ENCODE data around the gene PRICKLE3.

PRICKLE3 gene

DNA sequence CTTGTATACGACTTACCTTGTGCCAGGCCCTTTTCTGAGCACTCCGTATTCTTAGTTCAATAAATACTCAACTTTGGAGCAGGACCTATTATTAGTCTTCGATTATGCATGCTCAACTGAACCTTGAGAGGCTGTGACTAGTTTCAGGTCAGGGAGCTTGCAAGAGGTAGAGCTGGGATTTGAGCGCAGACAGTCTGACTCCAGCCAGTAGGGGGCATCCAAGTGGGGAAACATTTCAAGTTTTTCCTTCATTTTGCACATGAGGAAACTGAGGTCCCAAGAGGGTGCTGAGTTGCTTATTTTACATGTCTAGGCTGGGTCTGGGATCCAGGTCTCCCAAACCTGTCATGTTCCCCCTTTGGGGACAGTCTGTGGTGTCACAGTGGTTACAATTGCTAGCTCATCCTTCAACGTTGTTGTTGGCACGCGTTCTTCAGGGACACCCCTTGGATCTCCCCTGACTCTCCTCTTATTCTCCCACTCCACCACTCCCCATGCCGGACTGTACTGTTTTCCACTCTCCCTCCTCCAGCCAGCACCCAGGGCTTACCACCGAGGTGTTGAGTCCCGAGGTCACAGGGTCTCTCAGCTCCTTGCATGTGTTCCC, 6.7 kb upstream of the PRICKLE3 start:
- Histone ChIP-seq H3F3A (ENCODE audit: low read depth) (no peaks in the 10 kb centered on the region), H3K9ac (ENCODE audit: low read depth, low read length, poor library complexity, severe bottlenecking) (no peak overlapping the region), H3K4me2 (ENCODE audit: low read depth, low read length, poor library complexity, severe bottlenecking) (no peak overlapping the region), H2AFZ (ENCODE audit: low read length) (no peak overlapping the region), H4K20me1 (ENCODE audit: insufficient read depth, low read length, poor library complexity, severe bottlenecking) (no peaks in the 10 kb centered on the region), H3K27me3 (ENCODE audit: insufficient read depth, low read length, poor library complexity, severe bottlenecking) (no peaks in the 10 kb centered on the region), H3K4me3 (ENCODE audit: low read length, poor library complexity, severe bottlenecking) (no peak overlapping the region), H3K79me2 (ENCODE audit: insufficient read depth, low read length) (peaks cover 6% of the 10 kb centered on the region), H3K36me3 (ENCODE audit: insufficient read depth, low read length) (no peaks in the 10 kb centered on the region), H3K4me1 (ENCODE audit: insufficient read depth, low read length, poor library complexity, severe bottlenecking) (peaks cover 7% of the 10 kb centered on the region), H3K9me2 (replicated peaks; ENCODE audit: low read depth, low read length) (no peaks in the 10 kb centered on the region), H3K9me3 (ENCODE audit: insufficient read depth, low read depth, low read length) (no peaks in the 10 kb centered on the region)
- TF ChIP-seq, protein P1, sequence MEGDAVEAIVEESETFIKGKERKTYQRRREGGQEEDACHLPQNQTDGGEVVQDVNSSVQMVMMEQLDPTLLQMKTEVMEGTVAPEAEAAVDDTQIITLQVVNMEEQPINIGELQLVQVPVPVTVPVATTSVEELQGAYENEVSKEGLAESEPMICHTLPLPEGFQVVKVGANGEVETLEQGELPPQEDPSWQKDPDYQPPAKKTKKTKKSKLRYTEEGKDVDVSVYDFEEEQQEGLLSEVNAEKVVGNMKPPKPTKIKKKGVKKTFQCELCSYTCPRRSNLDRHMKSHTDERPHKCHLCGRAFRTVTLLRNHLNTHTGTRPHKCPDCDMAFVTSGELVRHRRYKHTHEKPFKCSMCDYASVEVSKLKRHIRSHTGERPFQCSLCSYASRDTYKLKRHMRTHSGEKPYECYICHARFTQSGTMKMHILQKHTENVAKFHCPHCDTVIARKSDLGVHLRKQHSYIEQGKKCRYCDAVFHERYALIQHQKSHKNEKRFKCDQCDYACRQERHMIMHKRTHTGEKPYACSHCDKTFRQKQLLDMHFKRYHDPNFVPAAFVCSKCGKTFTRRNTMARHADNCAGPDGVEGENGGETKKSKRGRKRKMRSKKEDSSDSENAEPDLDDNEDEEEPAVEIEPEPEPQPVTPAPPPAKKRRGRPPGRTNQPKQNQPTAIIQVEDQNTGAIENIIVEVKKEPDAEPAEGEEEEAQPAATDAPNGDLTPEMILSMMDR (conservative IDR thresholded peaks at IDR 0.05; ENCODE audit: low read length): peak; percentile 68
- TF ChIP-seq EZH2phosphoT487 (IDR thresholded peaks at IDR 0.05; ENCODE audit: borderline replicate concordance): no peak

DNA sequence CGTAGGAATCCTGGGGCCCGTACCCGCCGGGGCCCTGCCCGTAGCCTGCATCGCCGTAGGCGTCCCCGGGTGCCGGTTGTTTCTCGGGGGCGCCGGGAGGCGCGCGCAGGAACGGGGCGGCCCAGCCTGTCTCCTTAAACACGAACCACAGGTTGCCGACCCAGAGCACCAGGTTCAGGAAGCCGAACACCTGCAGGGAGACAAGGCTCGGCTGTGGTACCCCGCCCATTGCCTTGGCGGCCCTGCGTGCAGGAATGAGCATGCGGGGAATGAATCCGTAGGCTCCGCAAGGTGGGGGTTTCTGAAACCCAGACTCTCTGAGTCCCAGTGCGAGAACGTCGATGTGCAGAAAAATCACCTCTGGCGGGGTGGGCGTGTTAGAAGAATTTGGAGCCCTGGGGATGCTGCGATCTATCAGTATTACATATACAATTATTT, 5.4 kb upstream of the PRICKLE3 start:
- H3K27me3 ChIP-seq (ENCODE audit: insufficient read depth, low read length, poor library complexity, severe bottlenecking): no peaks in the 10 kb centered on the region
- TF ChIP-seq, protein P1 (conservative IDR thresholded peaks at IDR 0.05; ENCODE audit: low read length): no peak
- no peaks in the 10 kb centered on the region for H3K9me3 ChIP-seq (ENCODE audit: insufficient read depth, low read depth, low read length)
- no peaks in the 10 kb centered on the region for H3F3A ChIP-seq (ENCODE audit: low read depth)
- no peaks in the 10 kb centered on the region for H3K36me3 ChIP-seq (ENCODE audit: insufficient read depth, low read length)
- H3K9me2 ChIP-seq (replicated peaks; ENCODE audit: low read depth, low read length): no peaks in the 10 kb centered on the region
- peaks cover 6% of the 10 kb centered on the region for H3K79me2 ChIP-seq (ENCODE audit: insufficient read depth, low read length)
- H4K20me1 ChIP-seq (ENCODE audit: insufficient read depth, low read length, poor library complexity, severe bottlenecking): no peaks in the 10 kb centered on the region
- H3K4me3 ChIP-seq (ENCODE audit: low read length, poor library complexity, severe bottlenecking): peak overlapping the region; percentile 83
- H3K4me1 ChIP-seq (ENCODE audit: insufficient read depth, low read length, poor library complexity, severe bottlenecking): peaks cover 9% of the 10 kb centered on the region
- H3K9ac ChIP-seq (ENCODE audit: low read depth, low read length, poor library complexity, severe bottlenecking): peak overlapping the region; percentile 83
- H2AFZ ChIP-seq (ENCODE audit: low read length): 0 out of 2 replicates have a peak overlapping the region, but pooled peaks have one; percentile 2
- peak overlapping the region; percentile 71 for H3K4me2 ChIP-seq (ENCODE audit: low read depth, low read length, poor library complexity, severe bottlenecking)

DNA sequence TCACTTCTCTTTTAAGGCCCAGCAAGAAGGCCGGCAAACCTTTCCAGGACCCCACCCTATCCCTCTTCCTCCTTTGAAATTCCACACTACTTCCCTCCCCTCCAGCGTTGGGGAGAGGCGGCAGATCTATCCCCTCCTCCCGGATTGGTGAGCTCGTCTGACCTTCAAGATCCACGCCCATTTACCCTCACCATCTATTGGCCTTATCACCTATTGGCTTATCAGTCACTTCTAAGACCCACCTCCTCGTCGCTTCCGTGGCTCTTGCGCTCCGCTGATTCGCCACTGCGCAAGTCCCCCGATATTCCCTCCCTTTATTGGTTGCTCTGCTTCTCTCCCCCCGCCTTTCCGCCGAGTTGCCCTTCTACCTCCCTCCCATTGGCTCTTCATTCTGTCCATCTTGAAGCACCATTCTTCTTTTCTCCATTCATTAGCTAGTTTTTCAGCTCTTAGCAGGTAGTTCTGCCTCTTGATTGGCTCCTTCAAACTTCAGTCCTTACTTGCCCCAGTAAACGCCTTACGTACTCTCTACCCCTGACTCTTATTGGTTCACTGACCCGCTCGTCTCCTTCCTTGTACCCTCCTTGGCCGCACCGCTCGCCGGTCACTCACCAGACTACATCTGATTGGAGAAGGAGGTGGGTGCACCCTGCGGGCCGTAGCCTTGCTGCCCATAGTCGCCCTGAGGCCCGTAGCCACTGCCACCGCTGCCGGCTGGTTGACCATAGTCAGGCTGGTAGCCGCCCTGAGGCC, 4.8 kb upstream of the PRICKLE3 start:
- H3K36me3 ChIP-seq (ENCODE audit: insufficient read depth, low read length): no peaks in the 10 kb centered on the region
- no peaks in the 10 kb centered on the region for H3F3A ChIP-seq (ENCODE audit: low read depth)
- H3K9me2 ChIP-seq (replicated peaks; ENCODE audit: low read depth, low read length): no peaks in the 10 kb centered on the region
- H3K4me3 ChIP-seq (ENCODE audit: low read length, poor library complexity, severe bottlenecking): peak overlapping the region; percentile 83
- TF ChIP-seq EZH2phosphoT487 (IDR thresholded peaks at IDR 0.05; ENCODE audit: borderline replicate concordance): no peak
- TF ChIP-seq, protein P1 (conservative IDR thresholded peaks at IDR 0.05; ENCODE audit: low read length): no peak
- H2AFZ ChIP-seq (ENCODE audit: low read length): peak overlapping the region; percentile 55; the same call in 1 of the 2 replicates
- no peaks in the 10 kb centered on the region for H3K9me3 ChIP-seq (ENCODE audit: insufficient read depth, low read depth, low read length)
- peaks cover 7% of the 10 kb centered on the region for H3K79me2 ChIP-seq (ENCODE audit: insufficient read depth, low read length)
- no peaks in the 10 kb centered on the region for H3K27me3 ChIP-seq (ENCODE audit: insufficient read depth, low read length, poor library complexity, severe bottlenecking)
- peak overlapping the region; percentile 74 for H3K4me2 ChIP-seq (ENCODE audit: low read depth, low read length, poor library complexity, severe bottlenecking)
- H4K20me1 ChIP-seq (ENCODE audit: insufficient read depth, low read length, poor library complexity, severe bottlenecking): no peaks in the 10 kb centered on the region
- H3K4me1 ChIP-seq (ENCODE audit: insufficient read depth, low read length, poor library complexity, severe bottlenecking): peaks cover 11% of the 10 kb centered on the region
- peak overlapping the region; percentile 83 for H3K9ac ChIP-seq (ENCODE audit: low read depth, low read length, poor library complexity, severe bottlenecking)
